DND-41 (cell line): ENCODE data around the gene COL8A2.

Source experiments
- ATAC-seq: fragments of 200-7000 bp; cut with Tn5 transposase; 3 replicates; pipeline ENCODE4 v1.9.1; 2021; ENCODE audit warnings: low read depth; ENCODE audit not compliant: insufficient read depth
- DNase-seq: peaks from one replicate; pipeline ENCODE4 v3.0.0-alpha.2; 2020
- H2AFZ ChIP-seq: 2 replicates; pipeline ENCODE4 v1.6.0; 2012; ENCODE audit warnings: low read depth, low read length
- H3K27ac ChIP-seq: 2 replicates; pipeline ENCODE4 v1.5.1; 2012; ENCODE audit warnings: low read length, inconsistent platforms
- H3K27me3 ChIP-seq: fragments of 200-600 bp; sonication (generic); 2 replicates; pipeline ENCODE4 v1.6.0; 2012; ENCODE audit warnings: low read length, mild to moderate bottlenecking, inconsistent platforms; ENCODE audit not compliant: insufficient read depth, poor library complexity
- H3K36me3 ChIP-seq: 2 replicates; pipeline ENCODE4 v1.5.1; 2012; ENCODE audit warnings: low read length, inconsistent platforms; ENCODE audit not compliant: insufficient read depth
- H3K4me1 ChIP-seq: 2 replicates; pipeline ENCODE4 v1.5.1; 2012; ENCODE audit warnings: mild to moderate bottlenecking, low read length; ENCODE audit not compliant: insufficient read depth
- H3K4me2 ChIP-seq: 2 replicates; pipeline ENCODE4 v1.6.0; 2012; ENCODE audit warnings: mild to moderate bottlenecking, moderate library complexity, low read length, inconsistent platforms; ENCODE audit not compliant: insufficient read depth
- H3K4me3 ChIP-seq, 2 experiments: fragments of 200-600 bp in 1 of 2; shearing (Covaris generic) in 1 of 2; 2 replicates each; pipeline ENCODE4 v1.5.1; 2012 to 2016; ENCODE audit warnings: inconsistent platforms in 2 of 2, low read length in 2 of 2, mild to moderate bottlenecking in 2 of 2, low read depth in 1 of 2, moderate library complexity in 1 of 2
- H3K79me2 ChIP-seq: 2 replicates; pipeline ENCODE4 v1.6.0; 2012; ENCODE audit warnings: low read length, inconsistent platforms; ENCODE audit not compliant: insufficient read depth
- H3K9ac ChIP-seq: 2 replicates; pipeline ENCODE4 v1.6.0; 2012; ENCODE audit warnings: low read depth, mild to moderate bottlenecking, inconsistent platforms, low read length, moderate library complexity
- H3K9me3 ChIP-seq: 2 replicates; pipeline ENCODE4 v1.5.1; 2012; ENCODE audit warnings: low read length, moderate library complexity, mild to moderate bottlenecking, inconsistent platforms; ENCODE audit not compliant: insufficient read depth, severe bottlenecking
- H4K20me1 ChIP-seq: 2 replicates; pipeline ENCODE4 v1.6.0; 2012; ENCODE audit warnings: low read length; ENCODE audit not compliant: insufficient read depth
- CTCF ChIP-seq: IDR thresholded peaks from 2 replicates; pipeline ENCODE4 v1.5.1; 2012; ENCODE audit warnings: borderline replicate concordance, low read length, moderate library complexity, mild to moderate bottlenecking; ENCODE audit not compliant: poor library complexity, severe bottlenecking; ENCODE audit errors: extremely low read depth
- EZH2 ChIP-seq: IDR thresholded peaks from 3 replicates; pipeline ENCODE4 v1.6.1; 2012; ENCODE audit warnings: borderline replicate concordance, low read depth, mild to moderate bottlenecking, moderate library complexity, low read length, inconsistent platforms; ENCODE audit not compliant: severe bottlenecking

The COL8A2 gene

GRCh38 chr1:36151845-36152203 is 26.8 kb upstream of the COL8A2 start:
- H3K79me2 ChIP-seq: peaks cover 42% of the 10 kb centered on the region
- peak overlapping the region; percentile 11; the same call in 1 of the 2 replicates for H3K9ac ChIP-seq
- no peaks in the 10 kb centered on the region for H3K9me3 ChIP-seq
- H3K27ac ChIP-seq: peak overlapping the region; percentile 62
- H3K4me1 ChIP-seq: peaks cover 62% of the 10 kb centered on the region
- H3K27me3 ChIP-seq: no peaks in the 10 kb centered on the region
- peak; percentile 76 for DNase-seq
- no peaks in the 10 kb centered on the region for H4K20me1 ChIP-seq
- TF ChIP-seq EZH2: no peak
- TF ChIP-seq CTCF: no peak
- no peak for ATAC-seq
- peak overlapping the region; percentile 27; the same call in 1 of the 2 replicates for H3K4me2 ChIP-seq
- peak overlapping the region; percentile 53; the same call in 1 of the 2 replicates for H2AFZ ChIP-seq
- peaks cover 8% of the 10 kb centered on the region for H3K36me3 ChIP-seq
- no peak overlapping the region for H3K4me3 ChIP-seq

GRCh38 chr1:36151134-36151844 is 26.3 kb upstream of the COL8A2 start:
- Histone ChIP-seq H3K79me2 (peaks cover 42% of the 10 kb centered on the region), H2AFZ (0 out of 2 replicates have a peak overlapping the region, but pooled peaks have one; percentile 53), H3K27me3 (no peaks in the 10 kb centered on the region), H3K4me2 (no peak overlapping the region), H3K9me3 (no peaks in the 10 kb centered on the region), H3K9ac (peak overlapping the region; percentile 11; the same call in 1 of the 2 replicates), H4K20me1 (no peaks in the 10 kb centered on the region), H3K36me3 (peaks cover 12% of the 10 kb centered on the region), H3K4me3 (no peak overlapping the region), H3K4me1 (peaks cover 62% of the 10 kb centered on the region), H3K27ac (peak overlapping the region; percentile 62)
- DNase-seq (no peak), ATAC-seq (no peak)
- TF ChIP-seq CTCF: no peak

GRCh38 chr1:36150296-36151133 is 25.5 kb upstream of the COL8A2 start:
- Histone ChIP-seq H4K20me1 (no peaks in the 10 kb centered on the region), H3K4me1 (peaks cover 62% of the 10 kb centered on the region), H2AFZ (peak overlapping the region; percentile 78), H3K27me3 (no peaks in the 10 kb centered on the region), H3K4me3 (peak overlapping the region in 1 of 2 experiments; percentile 92; a peak in 2 of 4 replicates), H3K27ac (peak overlapping the region; percentile 62), H3K36me3 (peaks cover 12% of the 10 kb centered on the region), H3K9ac (peak overlapping the region; percentile 72), H3K9me3 (no peaks in the 10 kb centered on the region), H3K4me2 (peak overlapping the region; percentile 81), H3K79me2 (peaks cover 38% of the 10 kb centered on the region)
- TF ChIP-seq CTCF (no peak), EZH2 (no peak)
- ATAC-seq (no peak), DNase-seq (no peak)
